Measurements from ENCODE around the gene CLCA1. TPM values are rescaled to one million over a fixed set of nuclear protein-coding genes. Genes with fewer than 3 reads are reported as not detected.

Gene CLCA1
- total RNA-seq, 1 experiment from 2014 or later = not detected

- no peak overlapping the region for H3K4me2 ChIP-seq (ENCODE audit: insufficient read depth, insufficient read length, low read length)
- H2AK5ac ChIP-seq (ENCODE audit: insufficient read length, low read length) = no peak overlapping the region
- no CpG with 5 or more reads among the region's 5 CpGs for WGBS (ENCODE audit: extremely low coverage, insufficient read length, low lambda C conversion rate)
- H4K91ac ChIP-seq (ENCODE audit: insufficient read length, low read depth, low read length) = no peak overlapping the region
- no peak overlapping the region for H3K14ac ChIP-seq (ENCODE audit: insufficient read depth, low read length)
- no peak overlapping the region for H2BK120ac ChIP-seq (ENCODE audit: low read depth, low read length, poor library complexity, severe bottlenecking)
- no peak overlapping the region for H2BK5ac ChIP-seq (ENCODE audit: insufficient read length, low read length)
- no peak overlapping the region for H3K4ac ChIP-seq (ENCODE audit: low read depth, low read length)
- no peak overlapping the region for H2BK20ac ChIP-seq (ENCODE audit: low read depth, low read length, poor library complexity, severe bottlenecking)
- no peaks in the 10 kb centered on the region for H3K9me3 ChIP-seq (ENCODE audit: control insufficient read depth, low read depth, low read length)
- DNase-seq = no peak
- H3K27me3 ChIP-seq (ENCODE audit: insufficient read depth, low read length) = no peaks in the 10 kb centered on the region
- H3K27ac Mint-ChIP-seq = no peak overlapping the region
- H2BK12ac ChIP-seq (ENCODE audit: insufficient read length, low read depth, low read length) = no peak overlapping the region
- no peak overlapping the region for H3K27ac ChIP-seq (ENCODE audit: insufficient read length, low read depth, low read length)
- H3K4me1 ChIP-seq (ENCODE audit: insufficient read depth, low read length) = no peaks in the 10 kb centered on the region
- H4K20me1 ChIP-seq (ENCODE audit: control insufficient read depth, insufficient read depth, insufficient read length) = no peaks in the 10 kb centered on the region
- no peaks in the 10 kb centered on the region for H3K79me1 ChIP-seq (ENCODE audit: insufficient read depth, low read depth, low read length, poor library complexity, severe bottlenecking)
- H3T11ph ChIP-seq (ENCODE audit: low read length) = no peak overlapping the region
- no peak overlapping the region for H4K8ac ChIP-seq (replicated peaks; ENCODE audit: insufficient read length, low read depth, low read length)
- no peak overlapping the region for H3K18ac ChIP-seq (ENCODE audit: insufficient read length, low read depth, low read length)
- H2AFZ ChIP-seq (ENCODE audit: low read length) = no peak overlapping the region
- H3K9ac ChIP-seq (ENCODE audit: extremely low read depth, insufficient read length, low read length) = no peak overlapping the region
- no peak overlapping the region for H3K56ac ChIP-seq (ENCODE audit: insufficient read length, low read depth, low read length)
- no peaks in the 10 kb centered on the region for H3K23me2 ChIP-seq (ENCODE audit: insufficient read length, low read depth, low read length, poor library complexity, severe bottlenecking)
- no peaks in the 10 kb centered on the region for H3K36me3 Mint-ChIP-seq (ENCODE audit: insufficient read depth in 1 of 3, low read depth in 3 of 3)
- peaks cover 3 to 6% of the 10 kb centered on the region in 2 experiments for H3K4me1 Mint-ChIP-seq
- no peak for TF ChIP-seq CTCF (conservative IDR thresholded peaks at IDR 0.05)
- H3K23ac ChIP-seq (ENCODE audit: insufficient read length, low read depth, low read length) = no peak overlapping the region
- no peaks in the 10 kb centered on the region for H3K79me2 ChIP-seq (ENCODE audit: insufficient read depth, low read length)
- no peak overlapping the region for H3K4me3 Mint-ChIP-seq
- H4K5ac ChIP-seq (ENCODE audit: insufficient read length, low read depth, low read length) = no peak overlapping the region
- H3K9me3 Mint-ChIP-seq = no peaks in the 10 kb centered on the region
- no peak overlapping the region for H2BK15ac ChIP-seq (ENCODE audit: low read depth, low read length)
- no peaks in the 10 kb centered on the region for H3K27me3 Mint-ChIP-seq (ENCODE audit: low read depth)
Measured at GRCh38 chr1:86538775-86539174, 70.0 kb downstream of the CLCA1 start.

Data from H9 (cell line).